ENCODE data around the gene UBLCP1. TPM values are rescaled to one million over a fixed set of nuclear protein-coding genes. Genes with fewer than 3 reads are reported as not detected.

Gene UBLCP1
- polyA plus RNA-seq, 1 donor from 2014 or later: 42.5 TPM

DNA sequence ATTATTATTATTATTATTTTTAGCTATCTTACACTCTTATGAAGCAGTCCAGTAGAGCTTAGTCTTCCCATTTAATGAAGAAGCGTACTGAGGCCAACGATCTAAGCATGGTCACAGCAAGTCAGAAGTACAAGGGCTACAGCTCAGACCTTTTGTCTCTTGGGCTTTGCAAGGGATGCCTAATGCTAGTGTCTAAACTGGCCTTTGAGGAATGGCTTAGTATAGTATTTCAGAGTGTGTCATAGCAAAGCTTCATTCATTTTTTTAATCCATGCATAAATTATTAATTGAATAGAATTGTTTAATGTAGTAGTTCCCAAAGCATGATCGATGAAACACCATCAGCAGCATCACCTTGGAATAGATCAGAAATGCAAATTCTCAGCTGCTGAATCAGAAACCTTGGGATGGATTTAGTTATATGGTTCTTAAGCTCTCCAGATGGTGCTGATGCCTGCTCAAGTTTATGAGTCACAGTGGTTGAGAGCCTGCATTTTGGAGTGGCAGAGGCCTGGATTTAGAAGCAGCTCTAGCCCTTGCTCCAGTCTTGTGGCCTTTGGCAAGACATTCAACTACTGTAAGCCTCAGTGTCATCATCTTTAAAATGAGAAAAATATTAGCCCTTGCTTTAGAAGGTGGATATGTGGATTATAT lies 61.1 kb downstream of the UBLCP1 start:
- Histone ChIP-seq H3K27ac (ENCODE audit: low read length) (no peak overlapping the region), H2AFZ (ENCODE audit: low read depth, low read length) (no peak overlapping the region), H3K36me3 (ENCODE audit: insufficient read depth, low read length) (no peaks in the 10 kb centered on the region), H3K9me2 (ENCODE audit: insufficient read depth, low read length) (no peaks in the 10 kb centered on the region), H3K4me3 (ENCODE audit: low read length) (no peak overlapping the region), H3K27me3 (ENCODE audit: insufficient read depth, low read depth, low read length) (no peaks in the 10 kb centered on the region), H3K79me2 (replicated peaks; ENCODE audit: insufficient read depth, low read length) (no peaks in the 10 kb centered on the region), H4K20me1 (ENCODE audit: insufficient read depth) (no peaks in the 10 kb centered on the region), H3K4me2 (ENCODE audit: low read length) (no peak overlapping the region), H3K9ac (ENCODE audit: low read length) (no peak overlapping the region), H3K9me3 (ENCODE audit: low read length) (no peaks in the 10 kb centered on the region), H3F3A (ENCODE audit: insufficient read depth, low read length, poor library complexity, severe bottlenecking) (no peaks in the 10 kb centered on the region)
- TF ChIP-seq POLR2AphosphoS5 (IDR thresholded peaks at IDR 0.05) (no peak), EZH2 (IDR thresholded peaks at IDR 0.05; ENCODE audit: borderline replicate concordance, insufficient read depth, low read length, poor library complexity, severe bottlenecking) (no peak), RAD21 (conservative IDR thresholded peaks at IDR 0.05) (no peak), EP300 (conservative IDR thresholded peaks at IDR 0.05; ENCODE audit: poor library complexity, severe bottlenecking) (no peak), TAF1 (IDR thresholded peaks at IDR 0.05; ENCODE audit: low read depth) (no peak), MXI1 (conservative IDR thresholded peaks at IDR 0.05; ENCODE audit: poor library complexity, severe bottlenecking) (no peak), SMC3 (conservative IDR thresholded peaks at IDR 0.05; ENCODE audit: poor library complexity) (no peak)
- TF ChIP-seq, protein P1, sequence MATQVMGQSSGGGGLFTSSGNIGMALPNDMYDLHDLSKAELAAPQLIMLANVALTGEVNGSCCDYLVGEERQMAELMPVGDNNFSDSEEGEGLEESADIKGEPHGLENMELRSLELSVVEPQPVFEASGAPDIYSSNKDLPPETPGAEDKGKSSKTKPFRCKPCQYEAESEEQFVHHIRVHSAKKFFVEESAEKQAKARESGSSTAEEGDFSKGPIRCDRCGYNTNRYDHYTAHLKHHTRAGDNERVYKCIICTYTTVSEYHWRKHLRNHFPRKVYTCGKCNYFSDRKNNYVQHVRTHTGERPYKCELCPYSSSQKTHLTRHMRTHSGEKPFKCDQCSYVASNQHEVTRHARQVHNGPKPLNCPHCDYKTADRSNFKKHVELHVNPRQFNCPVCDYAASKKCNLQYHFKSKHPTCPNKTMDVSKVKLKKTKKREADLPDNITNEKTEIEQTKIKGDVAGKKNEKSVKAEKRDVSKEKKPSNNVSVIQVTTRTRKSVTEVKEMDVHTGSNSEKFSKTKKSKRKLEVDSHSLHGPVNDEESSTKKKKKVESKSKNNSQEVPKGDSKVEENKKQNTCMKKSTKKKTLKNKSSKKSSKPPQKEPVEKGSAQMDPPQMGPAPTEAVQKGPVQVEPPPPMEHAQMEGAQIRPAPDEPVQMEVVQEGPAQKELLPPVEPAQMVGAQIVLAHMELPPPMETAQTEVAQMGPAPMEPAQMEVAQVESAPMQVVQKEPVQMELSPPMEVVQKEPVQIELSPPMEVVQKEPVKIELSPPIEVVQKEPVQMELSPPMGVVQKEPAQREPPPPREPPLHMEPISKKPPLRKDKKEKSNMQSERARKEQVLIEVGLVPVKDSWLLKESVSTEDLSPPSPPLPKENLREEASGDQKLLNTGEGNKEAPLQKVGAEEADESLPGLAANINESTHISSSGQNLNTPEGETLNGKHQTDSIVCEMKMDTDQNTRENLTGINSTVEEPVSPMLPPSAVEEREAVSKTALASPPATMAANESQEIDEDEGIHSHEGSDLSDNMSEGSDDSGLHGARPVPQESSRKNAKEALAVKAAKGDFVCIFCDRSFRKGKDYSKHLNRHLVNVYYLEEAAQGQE (IDR thresholded peaks at IDR 0.05; ENCODE audit: borderline replicate concordance): no peak
- TF ChIP-seq, protein P2, sequence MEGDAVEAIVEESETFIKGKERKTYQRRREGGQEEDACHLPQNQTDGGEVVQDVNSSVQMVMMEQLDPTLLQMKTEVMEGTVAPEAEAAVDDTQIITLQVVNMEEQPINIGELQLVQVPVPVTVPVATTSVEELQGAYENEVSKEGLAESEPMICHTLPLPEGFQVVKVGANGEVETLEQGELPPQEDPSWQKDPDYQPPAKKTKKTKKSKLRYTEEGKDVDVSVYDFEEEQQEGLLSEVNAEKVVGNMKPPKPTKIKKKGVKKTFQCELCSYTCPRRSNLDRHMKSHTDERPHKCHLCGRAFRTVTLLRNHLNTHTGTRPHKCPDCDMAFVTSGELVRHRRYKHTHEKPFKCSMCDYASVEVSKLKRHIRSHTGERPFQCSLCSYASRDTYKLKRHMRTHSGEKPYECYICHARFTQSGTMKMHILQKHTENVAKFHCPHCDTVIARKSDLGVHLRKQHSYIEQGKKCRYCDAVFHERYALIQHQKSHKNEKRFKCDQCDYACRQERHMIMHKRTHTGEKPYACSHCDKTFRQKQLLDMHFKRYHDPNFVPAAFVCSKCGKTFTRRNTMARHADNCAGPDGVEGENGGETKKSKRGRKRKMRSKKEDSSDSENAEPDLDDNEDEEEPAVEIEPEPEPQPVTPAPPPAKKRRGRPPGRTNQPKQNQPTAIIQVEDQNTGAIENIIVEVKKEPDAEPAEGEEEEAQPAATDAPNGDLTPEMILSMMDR (IDR thresholded peaks at IDR 0.05; ENCODE audit: poor library complexity, severe bottlenecking): no peak

DNA sequence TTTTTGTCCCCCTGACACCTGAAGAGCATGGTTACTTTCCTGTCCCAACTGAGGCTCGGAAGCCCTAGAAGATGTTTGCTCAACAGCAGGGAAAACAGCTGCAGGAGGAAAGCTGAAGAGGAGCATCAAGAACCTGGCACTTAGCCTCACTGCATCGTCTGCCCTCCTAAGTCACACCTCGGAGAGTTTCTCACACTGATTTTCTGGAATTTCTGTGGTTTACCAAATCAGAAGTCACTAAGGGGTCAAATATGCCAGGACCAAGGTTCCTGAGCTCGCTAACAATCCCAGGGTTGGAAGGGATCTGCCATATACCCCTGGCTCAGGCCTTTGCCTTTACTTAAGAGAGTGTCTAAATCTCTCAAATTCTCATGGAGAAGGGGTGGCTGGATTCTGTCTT lies 61.9 kb downstream of the UBLCP1 start:
- no peak overlapping the region for H3K27ac ChIP-seq (ENCODE audit: low read length)
- no peaks in the 10 kb centered on the region for H4K20me1 ChIP-seq (ENCODE audit: insufficient read depth)
- TF ChIP-seq, protein P2 (IDR thresholded peaks at IDR 0.05; ENCODE audit: poor library complexity, severe bottlenecking): no peak
- TF ChIP-seq SMC3 (conservative IDR thresholded peaks at IDR 0.05; ENCODE audit: poor library complexity): no peak
- no peak for TF ChIP-seq TAF1 (IDR thresholded peaks at IDR 0.05; ENCODE audit: low read depth)
- TF ChIP-seq POLR2AphosphoS5 (IDR thresholded peaks at IDR 0.05): no peak
- no peak for TF ChIP-seq RAD21 (conservative IDR thresholded peaks at IDR 0.05)
- no peak for TF ChIP-seq MXI1 (conservative IDR thresholded peaks at IDR 0.05; ENCODE audit: poor library complexity, severe bottlenecking)
- TF ChIP-seq EP300 (conservative IDR thresholded peaks at IDR 0.05; ENCODE audit: poor library complexity, severe bottlenecking): no peak
- TF ChIP-seq, protein P1 (IDR thresholded peaks at IDR 0.05; ENCODE audit: borderline replicate concordance): no peak
- TF ChIP-seq EZH2 (IDR thresholded peaks at IDR 0.05; ENCODE audit: borderline replicate concordance, insufficient read depth, low read length, poor library complexity, severe bottlenecking): no peak
- H3K4me2 ChIP-seq (ENCODE audit: low read length): no peak overlapping the region
- H3K27me3 ChIP-seq (ENCODE audit: insufficient read depth, low read depth, low read length): no peaks in the 10 kb centered on the region
- H3K9me2 ChIP-seq (ENCODE audit: insufficient read depth, low read length): no peaks in the 10 kb centered on the region
- H3K9ac ChIP-seq (ENCODE audit: low read length): no peak overlapping the region
- H2AFZ ChIP-seq (ENCODE audit: low read depth, low read length): no peak overlapping the region
- no peaks in the 10 kb centered on the region for H3K36me3 ChIP-seq (ENCODE audit: insufficient read depth, low read length)
- no peaks in the 10 kb centered on the region for H3F3A ChIP-seq (ENCODE audit: insufficient read depth, low read length, poor library complexity, severe bottlenecking)
- no peak overlapping the region for H3K4me3 ChIP-seq (ENCODE audit: low read length)
- no peaks in the 10 kb centered on the region for H3K79me2 ChIP-seq (replicated peaks; ENCODE audit: insufficient read depth, low read length)
- no peaks in the 10 kb centered on the region for H3K9me3 ChIP-seq (ENCODE audit: low read length)
